HG03439 (cell line): ENCODE results near the gene ERGIC1.

ENCODE experiments used
- ATAC-seq: cut with Tn5 transposase; IDR thresholded peaks from one replicate; pipeline ENCODE4 v1.9.1; 2021; ENCODE audit warnings: mild to moderate bottlenecking, moderate library complexity; ENCODE audit not compliant: unreplicated experiment

Gene ERGIC1

GRCh38 chr5:172898843-172899369, 64.9 kb downstream of the ERGIC1 start:
- ATAC-seq, result no peak

- no peak for ATAC-seq
Measured at GRCh38 chr5:172899436-172899835, 65.4 kb downstream of the ERGIC1 start.

- ATAC-seq, result no peak
Measured at GRCh38 chr5:172901012-172901780, 67.1 kb downstream of the ERGIC1 start.

GRCh38 chr5:172901788-172902496, 67.9 kb downstream of the ERGIC1 start:
- ATAC-seq, result no peak

- no peak for ATAC-seq
Measured at GRCh38 chr5:172902497-172903472, 68.7 kb downstream of the ERGIC1 start.

- no peak for ATAC-seq
Measured at GRCh38 chr5:172903790-172904189, 69.7 kb downstream of the ERGIC1 start.

GRCh38 chr5:172904312-172904642, 70.2 kb downstream of the ERGIC1 start:
- no peak for ATAC-seq

- no peak for ATAC-seq
Measured at GRCh38 chr5:172904643-172905345, 70.7 kb downstream of the ERGIC1 start.

GRCh38 chr5:172905346-172906140, 71.5 kb downstream of the ERGIC1 start:
- ATAC-seq, result no peak

- peak; percentile 41 for ATAC-seq
Measured at GRCh38 chr5:172906436-172906835, 72.4 kb downstream of the ERGIC1 start.

- no peak for ATAC-seq
Measured at GRCh38 chr5:172906888-172907287, 72.8 kb downstream of the ERGIC1 start.

GRCh38 chr5:172907657-172908056, 73.6 kb downstream of the ERGIC1 start:
- ATAC-seq, result no peak

- no peak for ATAC-seq
Measured at GRCh38 chr5:172908662-172909061, 74.6 kb downstream of the ERGIC1 start.

GRCh38 chr5:172909931-172910502, 76.0 kb downstream of the ERGIC1 start:
- peak; percentile 52 for ATAC-seq

- peak; percentile 31 for ATAC-seq
Measured at GRCh38 chr5:172910828-172911627, 77.0 kb downstream of the ERGIC1 start.

GRCh38 chr5:172911628-172911880, 77.5 kb downstream of the ERGIC1 start:
- no peak for ATAC-seq

GRCh38 chr5:172911976-172912375, 77.9 kb downstream of the ERGIC1 start:
- ATAC-seq, result no peak

GRCh38 chr5:172913117-172913850, 79.2 kb downstream of the ERGIC1 start:
- ATAC-seq, result no peak
